HepG2 (cell line): ENCODE measurements around the gene PTPN14. TPM values are rescaled to one million over a fixed set of nuclear protein-coding genes. Genes with fewer than 3 reads are reported as not detected.

Source experiments
- ATRX ChIP-seq: sonication (generic); formaldehyde crosslinking; IDR thresholded peaks from 2 replicates; pipeline ENCODE4 v1.4.0; 2020; ENCODE audit warnings: missing genetic modification reagents, borderline replicate concordance
- E2F5 ChIP-seq: sonication (generic); formaldehyde crosslinking; conservative IDR thresholded peaks from 2 replicates; pipeline ENCODE4 v1.4.0; 2020; ENCODE audit warnings: missing genetic modification reagents
- GRHL1 ChIP-seq: sonication (generic); formaldehyde crosslinking; conservative IDR thresholded peaks from 2 replicates; pipeline ENCODE4 v1.8.0; 2022; ENCODE audit warnings: missing genetic modification reagents
- HES4 ChIP-seq: sonication (generic); formaldehyde crosslinking; IDR thresholded peaks from 2 replicates; pipeline ENCODE4 v1.9.0; 2021; ENCODE audit warnings: mild to moderate bottlenecking, missing genetic modification reagents, borderline replicate concordance
- MIER3 ChIP-seq: IDR thresholded peaks from 2 replicates; pipeline ENCODE4 v1.6.1; 2016; ENCODE audit warnings: missing compliant biosample characterization, borderline replicate concordance
- MLXIP ChIP-seq: sonication (generic); formaldehyde crosslinking; IDR thresholded peaks from 2 replicates; pipeline ENCODE4 v1.9.0; 2021; ENCODE audit warnings: missing genetic modification reagents, borderline replicate concordance
- RFXANK ChIP-seq: IDR thresholded peaks from 2 replicates; pipeline ENCODE4 v1.6.1; 2016
- SNAPC5 ChIP-seq: sonication (generic); formaldehyde crosslinking; IDR thresholded peaks from 2 replicates; pipeline ENCODE4 v1.8.1; 2023; ENCODE audit warnings: mild to moderate bottlenecking, missing genetic modification reagents, borderline replicate concordance
- TFDP2 ChIP-seq: sonication (generic); formaldehyde crosslinking; IDR thresholded peaks from 2 replicates; pipeline ENCODE4 v1.4.0; 2020; ENCODE audit warnings: missing genetic modification reagents
- THAP7 ChIP-seq: sonication (generic); formaldehyde crosslinking; IDR thresholded peaks from 2 replicates; pipeline ENCODE4 v1.8.1; 2023; ENCODE audit warnings: mild to moderate bottlenecking, missing genetic modification reagents
- ZC3H13 ChIP-seq: sonication (generic); formaldehyde crosslinking; IDR thresholded peaks from 2 replicates; pipeline ENCODE4 v1.8.1; 2023; ENCODE audit warnings: mild to moderate bottlenecking, missing genetic modification reagents, moderate library complexity
- ZNF274 ChIP-seq: sonication (generic); formaldehyde crosslinking; IDR thresholded peaks from 2 replicates; pipeline ENCODE4 v1.5.1; 2020; ENCODE audit warnings: mild to moderate bottlenecking, missing genetic modification reagents
- ZNF512B ChIP-seq: sonication (generic); formaldehyde crosslinking; IDR thresholded peaks from 2 replicates; pipeline ENCODE4 v1.5.1; 2020; ENCODE audit warnings: missing genetic modification reagents, mild to moderate bottlenecking, borderline replicate concordance
- ZSCAN5A ChIP-seq: sonication (generic); formaldehyde crosslinking; IDR thresholded peaks from 2 replicates; pipeline ENCODE4 v1.8.0; 2022; ENCODE audit warnings: mild to moderate bottlenecking, missing genetic modification reagents, borderline replicate concordance
- polyA plus RNA-seq, 8 experiments: library from polyadenylated mRNA; depleted of rRNA in 3 of 8; stranded (reverse) in 7 of 8; unstranded in 1 of 8; fragments of >200 nt; fragmentation: Illumina TruSeq in 4 of 8; extraction: Trizol in 4 of 8; gene quantifications; 2 replicates each; pipeline versions ENCODE4 v1.2.1 to v1.2.3, GENCODE V29; 2011 to 2016; ENCODE audit warnings: low read depth in 4 of 8, missing spikeins in 1 of 8, mixed read lengths in 1 of 8; ENCODE audit not compliant: insufficient read depth in 1 of 8
- total RNA-seq, 5 experiments: library from RNA; depleted of rRNA; stranded (reverse); fragments of >200 nt; fragmentation: Illumina TruSeq; extraction: Trizol; gene quantifications; 2 replicates each; pipeline ENCODE4 v1.2.3, GENCODE V29; 2016; ENCODE audit warnings: low read depth in 1 of 5

Gene PTPN14
- total and polyA plus RNA-seq, 2 of the 13 experiments (the other 11 are each of a cell fraction or from before 2014, with no cell fraction given) = 3.9 to 4.7 TPM

GRCh38 chr1:214439352-214440119, 111.9 kb downstream of the PTPN14 start (continued):
- TF ChIP-seq MLXIP (CRISPR knock-in tag) (no peak), ZNF274 (CRISPR knock-in tag) (no peak), ZC3H13 (CRISPR knock-in tag) (no peak), ZSCAN5A (CRISPR knock-in tag) (no peak), RFXANK (CRISPR knock-in tag) (no peak), E2F5 (CRISPR knock-in tag) (no peak), HES4 (no peak), THAP7 (CRISPR knock-in tag) (no peak), MIER3 (CRISPR knock-in tag) (peak; percentile 74; the same call in 1 of the 2 replicates), GRHL1 (CRISPR knock-in tag) (no peak), ATRX (no peak), ZNF512B (no peak), TFDP2 (CRISPR knock-in tag) (0 out of 2 replicates have a peak, but pooled peaks have one; percentile 33), SNAPC5 (CRISPR knock-in tag) (no peak)
